Measurements from ENCODE around the gene PRKCB. TPM values are rescaled to one million over a fixed set of nuclear protein-coding genes. Genes with fewer than 3 reads are reported as not detected.

The PRKCB gene
- total RNA-seq, 2 experiments from 2014 or later: 21.0 to 51.6 TPM

DNA sequence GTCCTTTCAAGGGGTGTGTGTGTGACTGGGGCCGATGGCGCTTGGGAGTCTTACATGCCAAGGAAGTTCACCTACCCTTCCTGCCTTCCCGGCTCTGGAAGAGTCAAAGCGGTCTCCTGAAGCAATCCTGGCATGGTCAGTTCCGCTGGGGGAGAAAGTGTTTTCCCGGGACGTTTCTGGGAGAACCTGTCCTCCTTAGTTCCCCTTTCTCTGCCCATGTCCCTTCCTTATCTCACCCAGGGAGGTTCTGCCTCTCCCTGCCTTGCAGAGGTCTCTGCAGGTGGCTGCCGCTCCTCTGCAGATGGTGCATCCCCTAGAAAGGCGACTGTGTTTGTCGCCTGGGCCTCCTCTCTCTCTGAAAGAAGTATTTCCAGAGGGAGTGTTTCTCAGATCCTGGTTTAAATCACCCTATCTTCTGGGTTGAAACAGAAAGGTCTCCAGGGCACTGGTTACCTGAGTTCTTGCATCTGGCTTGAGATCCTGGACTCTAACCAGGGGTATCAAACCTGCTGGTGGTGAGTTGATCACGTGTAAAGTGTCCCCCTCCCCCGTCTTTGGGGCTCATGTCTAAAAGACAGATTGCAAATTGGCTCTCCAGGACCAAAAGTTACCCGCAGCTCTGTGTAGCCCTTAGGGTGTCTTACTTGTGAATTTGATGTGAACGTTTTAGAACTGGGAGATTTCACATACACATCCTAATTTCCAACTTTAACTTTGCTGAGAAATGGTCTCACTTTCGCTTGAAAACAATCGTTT is 1.9 kb downstream of the PRKCB start:
- POLR2A ChIA-PET: interaction anchor here (9.8 kb wide), 1 partner anchor 23 kb away, joined by 83 read pairs; no protein-coding TSS in a partner anchor
- Histone ChIP-seq H4K20me1 (ENCODE audit: insufficient read depth, low read length) (no peaks in the 10 kb centered on the region), H3K4me3 (ENCODE audit: low read depth, low read length, poor library complexity, severe bottlenecking) (peak overlapping the region; percentile 85), H3K36me3 (ENCODE audit: insufficient read depth, low read length) (no peaks in the 10 kb centered on the region), H3K9me2 (ENCODE audit: insufficient read depth, low read length) (no peaks in the 10 kb centered on the region), H2AFZ (ENCODE audit: low read length) (0 out of 2 replicates have a peak overlapping the region, but pooled peaks have one; percentile 38), H3K4me1 (ENCODE audit: insufficient read depth, low read length, poor library complexity, severe bottlenecking) (peaks cover 65% of the 10 kb centered on the region), H3K4me2 (ENCODE audit: low read length) (peak overlapping the region; percentile 90), H3K27ac (ENCODE audit: low read depth, low read length, poor library complexity, severe bottlenecking) (peak overlapping the region; percentile 18), H3K79me2 (ENCODE audit: insufficient read depth, low read depth, low read length) (0 out of 2 replicates have a peak, but pooled peaks cover 2% of the 10 kb centered on the region), H3K9me3 (ENCODE audit: low read length) (no peaks in the 10 kb centered on the region)
- no TSS peak for BruUV-seq (replicated peaks)
- intact Hi-C loops (cut with micrococcal nuclease; ENCODE audit: unreplicated experiment): loop anchor here (1.0 to 5.0 kb wide), 5 partner anchors 27 to 177 kb away; no protein-coding TSS in a partner anchor
- CTCF ChIA-PET (ENCODE audit: unreplicated experiment): no interaction called here
- TF ChIP-seq EZH2phosphoT487 (IDR thresholded peaks at IDR 0.05; ENCODE audit: borderline replicate concordance, low read depth, low read length): no peak
- TF ChIP-seq, protein P1, sequence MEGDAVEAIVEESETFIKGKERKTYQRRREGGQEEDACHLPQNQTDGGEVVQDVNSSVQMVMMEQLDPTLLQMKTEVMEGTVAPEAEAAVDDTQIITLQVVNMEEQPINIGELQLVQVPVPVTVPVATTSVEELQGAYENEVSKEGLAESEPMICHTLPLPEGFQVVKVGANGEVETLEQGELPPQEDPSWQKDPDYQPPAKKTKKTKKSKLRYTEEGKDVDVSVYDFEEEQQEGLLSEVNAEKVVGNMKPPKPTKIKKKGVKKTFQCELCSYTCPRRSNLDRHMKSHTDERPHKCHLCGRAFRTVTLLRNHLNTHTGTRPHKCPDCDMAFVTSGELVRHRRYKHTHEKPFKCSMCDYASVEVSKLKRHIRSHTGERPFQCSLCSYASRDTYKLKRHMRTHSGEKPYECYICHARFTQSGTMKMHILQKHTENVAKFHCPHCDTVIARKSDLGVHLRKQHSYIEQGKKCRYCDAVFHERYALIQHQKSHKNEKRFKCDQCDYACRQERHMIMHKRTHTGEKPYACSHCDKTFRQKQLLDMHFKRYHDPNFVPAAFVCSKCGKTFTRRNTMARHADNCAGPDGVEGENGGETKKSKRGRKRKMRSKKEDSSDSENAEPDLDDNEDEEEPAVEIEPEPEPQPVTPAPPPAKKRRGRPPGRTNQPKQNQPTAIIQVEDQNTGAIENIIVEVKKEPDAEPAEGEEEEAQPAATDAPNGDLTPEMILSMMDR (conservative IDR thresholded peaks at IDR 0.05; ENCODE audit: low read length): no peak
- peak; percentile 65 for DNase-seq (ENCODE audit: low spot score)

GRCh38 chr16:23838485-23839142 is 2.8 kb downstream of the PRKCB start:
- no peak overlapping the region for H3K27ac ChIP-seq (ENCODE audit: low read depth, low read length, poor library complexity, severe bottlenecking)
- intact Hi-C loops (cut with micrococcal nuclease; ENCODE audit: unreplicated experiment): loop anchor here (1.0 to 5.0 kb wide), 2 partner anchors 39 to 172 kb away; no protein-coding TSS in a partner anchor

More at GRCh38 chr16:23838485-23839142, 2.8 kb downstream of the PRKCB start:
- TF ChIP-seq, protein P1 (conservative IDR thresholded peaks at IDR 0.05; ENCODE audit: low read length): no peak
- no peak for TF ChIP-seq EZH2phosphoT487 (IDR thresholded peaks at IDR 0.05; ENCODE audit: borderline replicate concordance, low read depth, low read length)
- H3K4me2 ChIP-seq (ENCODE audit: low read length): peak overlapping the region; percentile 90
- no peaks in the 10 kb centered on the region for H4K20me1 ChIP-seq (ENCODE audit: insufficient read depth, low read length)
- 0 out of 2 replicates have a peak, but pooled peaks cover 5% of the 10 kb centered on the region for H3K79me2 ChIP-seq (ENCODE audit: insufficient read depth, low read depth, low read length)
- H3K36me3 ChIP-seq (ENCODE audit: insufficient read depth, low read length): no peaks in the 10 kb centered on the region
- CTCF ChIA-PET (ENCODE audit: unreplicated experiment): no interaction called here
- peaks cover 74% of the 10 kb centered on the region for H3K4me1 ChIP-seq (ENCODE audit: insufficient read depth, low read length, poor library complexity, severe bottlenecking)
- peak overlapping the region; percentile 85 for H3K4me3 ChIP-seq (ENCODE audit: low read depth, low read length, poor library complexity, severe bottlenecking)
- no peak overlapping the region for H2AFZ ChIP-seq (ENCODE audit: low read length)
- no TSS peak for BruUV-seq (replicated peaks)
- POLR2A ChIA-PET: interaction anchor here (1.9 to 9.8 kb wide), 2 partner anchors 11 to 23 kb away, joined by 8 to 83 read pairs; no protein-coding TSS in a partner anchor
- H3K9me3 ChIP-seq (ENCODE audit: low read length): no peaks in the 10 kb centered on the region
- H3K9me2 ChIP-seq (ENCODE audit: insufficient read depth, low read length): no peaks in the 10 kb centered on the region
- no peak for DNase-seq (ENCODE audit: low spot score)

All from OCI-LY7 (cell line).